HUES48 (cell line): ENCODE results near the gene NKD1.

Experiments
- H3K27ac ChIP-seq: one replicate; pipeline ENCODE4 v1.7.0; 2013; ENCODE audit warnings: low read depth, low read length, inconsistent platforms
- H3K27me3 ChIP-seq: 2 replicates; pipeline ENCODE4 v1.6.1; 2013; ENCODE audit warnings: mild to moderate bottlenecking, low read length; ENCODE audit not compliant: control insufficient read depth, insufficient read depth
- H3K36me3 ChIP-seq: 2 replicates; pipeline ENCODE4 v1.6.1; 2013; ENCODE audit warnings: low read length; ENCODE audit not compliant: control insufficient read depth, insufficient read depth
- H3K4me1 ChIP-seq: 2 replicates; pipeline ENCODE4 v1.6.1; 2013; ENCODE audit warnings: mild to moderate bottlenecking, low read length; ENCODE audit not compliant: control insufficient read depth, insufficient read depth
- H3K4me3 ChIP-seq: 2 replicates; pipeline ENCODE4 v1.5.1; 2013; ENCODE audit warnings: mild to moderate bottlenecking, low read depth, low read length
- H3K9ac ChIP-seq: 2 replicates; pipeline ENCODE4 v1.6.1; 2013; ENCODE audit warnings: mild to moderate bottlenecking, low read depth, low read length, moderate library complexity
- H3K9me3 ChIP-seq: 2 replicates; pipeline ENCODE4 v1.6.1; 2013; ENCODE audit warnings: low read length; ENCODE audit not compliant: control insufficient read depth, insufficient read depth

Gene NKD1

DNA sequence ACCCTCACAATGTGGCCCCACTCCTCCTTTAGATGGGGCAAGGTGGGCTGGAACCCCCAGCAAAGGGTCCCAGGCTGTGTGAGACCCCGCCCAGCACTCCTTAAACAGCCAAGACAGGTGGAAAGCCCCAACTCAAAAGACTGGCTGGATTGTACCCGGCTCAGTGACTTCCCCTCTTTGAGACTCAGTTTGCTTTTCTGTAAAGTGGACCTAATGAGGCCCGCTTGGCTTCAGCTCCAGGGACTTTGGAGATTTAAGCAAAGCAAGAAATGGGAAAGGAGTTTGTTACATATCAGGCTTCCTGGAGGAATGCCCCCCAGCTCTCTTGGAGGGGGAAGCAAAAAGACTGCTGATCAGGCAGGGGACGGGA, 93.6 kb downstream of the NKD1 start:
- Histone ChIP-seq H3K27ac (no peak overlapping the region), H3K9me3 (no peaks in the 10 kb centered on the region), H3K9ac (no peak overlapping the region), H3K36me3 (no peaks in the 10 kb centered on the region), H3K4me1 (peaks cover 6% of the 10 kb centered on the region), H3K4me3 (no peak overlapping the region), H3K27me3 (no peaks in the 10 kb centered on the region)

- Histone ChIP-seq H3K36me3 (no peaks in the 10 kb centered on the region), H3K4me1 (peaks cover 6% of the 10 kb centered on the region), H3K4me3 (no peak overlapping the region), H3K9me3 (no peaks in the 10 kb centered on the region), H3K27ac (no peak overlapping the region), H3K27me3 (no peaks in the 10 kb centered on the region), H3K9ac (no peak overlapping the region)
Measured at GRCh38 chr16:50642349-50642748, 94.2 kb downstream of the NKD1 start.

- H3K36me3 ChIP-seq, result no peaks in the 10 kb centered on the region
- H3K9ac ChIP-seq, result no peak overlapping the region
- H3K9me3 ChIP-seq, result no peaks in the 10 kb centered on the region
- no peak overlapping the region for H3K27ac ChIP-seq
- H3K4me3 ChIP-seq, result no peak overlapping the region
- H3K27me3 ChIP-seq, result no peaks in the 10 kb centered on the region
- H3K4me1 ChIP-seq, result peaks cover 6% of the 10 kb centered on the region
Measured at GRCh38 chr16:50643192-50643591, 95.0 kb downstream of the NKD1 start.

DNA sequence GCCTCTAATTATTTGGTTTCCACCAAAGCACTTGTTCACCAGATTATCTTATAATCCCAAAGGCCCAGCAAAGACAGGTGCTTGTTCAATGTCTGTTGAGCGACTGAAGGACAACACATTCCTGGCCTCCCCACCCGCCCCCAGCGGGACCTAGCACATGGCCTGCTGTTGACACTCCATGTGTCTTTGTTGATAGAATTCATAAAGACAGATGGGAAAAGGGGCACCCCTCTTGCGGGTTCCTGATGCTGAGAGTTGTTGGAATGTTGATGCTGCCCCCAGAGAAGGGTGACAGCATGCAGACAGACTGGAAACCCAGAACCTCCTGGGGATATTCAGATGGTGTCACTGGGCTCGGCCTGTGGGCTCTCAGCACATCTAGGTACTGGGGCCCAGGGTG, 96.0 kb downstream of the NKD1 start:
- H3K4me3 ChIP-seq, result no peak overlapping the region
- H3K36me3 ChIP-seq, result no peaks in the 10 kb centered on the region
- H3K27me3 ChIP-seq, result no peaks in the 10 kb centered on the region
- H3K4me1 ChIP-seq, result peaks cover 6% of the 10 kb centered on the region
- H3K9me3 ChIP-seq, result no peaks in the 10 kb centered on the region
- H3K27ac ChIP-seq, result no peak overlapping the region
- no peak overlapping the region for H3K9ac ChIP-seq

GRCh38 chr16:50644729-50645128, 96.5 kb downstream of the NKD1 start:
- no peaks in the 10 kb centered on the region for H3K36me3 ChIP-seq
- H3K9ac ChIP-seq, result no peak overlapping the region
- no peak overlapping the region for H3K4me3 ChIP-seq
- no peak overlapping the region for H3K27ac ChIP-seq
- no peaks in the 10 kb centered on the region for H3K27me3 ChIP-seq
- no peaks in the 10 kb centered on the region for H3K9me3 ChIP-seq
- H3K4me1 ChIP-seq, result peaks cover 6% of the 10 kb centered on the region

DNA sequence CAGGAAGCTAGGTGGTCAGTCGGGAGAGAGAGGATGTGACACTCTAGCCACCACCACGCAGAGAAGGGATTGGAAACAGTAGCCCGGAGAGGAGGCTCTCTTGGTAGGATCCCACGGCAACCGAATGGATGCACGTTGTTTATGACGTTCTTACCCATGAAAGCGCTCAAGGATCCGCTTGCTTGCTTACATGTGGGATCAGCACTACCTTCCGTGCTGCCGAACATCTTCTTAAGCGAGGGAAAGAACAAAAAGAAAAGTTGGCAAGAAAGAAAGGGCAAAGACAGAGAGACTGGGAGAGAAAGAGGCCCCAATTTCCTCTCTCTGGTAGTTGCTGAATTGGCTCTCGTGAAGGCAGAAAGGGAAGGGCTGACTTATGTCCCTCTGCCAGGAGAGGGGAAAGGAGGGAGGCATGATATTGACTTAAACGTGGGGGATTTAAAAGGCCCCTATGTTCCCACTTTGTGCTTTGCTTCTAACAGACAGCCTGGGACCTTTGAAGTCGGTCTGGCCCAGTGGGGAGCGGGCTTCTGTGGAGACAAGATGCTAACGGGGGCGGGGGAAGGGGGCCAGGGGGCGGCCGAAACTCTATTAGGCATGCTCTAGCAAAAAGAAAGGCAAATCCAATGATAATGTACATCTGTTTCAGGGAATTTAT, 97.5 kb downstream of the NKD1 start:
- Histone ChIP-seq H3K9me3 (no peaks in the 10 kb centered on the region), H3K4me1 (peaks cover 6% of the 10 kb centered on the region), H3K27me3 (no peaks in the 10 kb centered on the region), H3K36me3 (no peaks in the 10 kb centered on the region), H3K27ac (no peak overlapping the region), H3K9ac (no peak overlapping the region), H3K4me3 (no peak overlapping the region)

- H3K9ac ChIP-seq, result no peak overlapping the region
- no peak overlapping the region for H3K27ac ChIP-seq
- no peaks in the 10 kb centered on the region for H3K36me3 ChIP-seq
- H3K4me1 ChIP-seq, result peaks cover 6% of the 10 kb centered on the region
- H3K4me3 ChIP-seq, result no peak overlapping the region
- no peaks in the 10 kb centered on the region for H3K9me3 ChIP-seq
- H3K27me3 ChIP-seq, result no peaks in the 10 kb centered on the region
Measured at GRCh38 chr16:50646345-50646744, 98.1 kb downstream of the NKD1 start.

DNA sequence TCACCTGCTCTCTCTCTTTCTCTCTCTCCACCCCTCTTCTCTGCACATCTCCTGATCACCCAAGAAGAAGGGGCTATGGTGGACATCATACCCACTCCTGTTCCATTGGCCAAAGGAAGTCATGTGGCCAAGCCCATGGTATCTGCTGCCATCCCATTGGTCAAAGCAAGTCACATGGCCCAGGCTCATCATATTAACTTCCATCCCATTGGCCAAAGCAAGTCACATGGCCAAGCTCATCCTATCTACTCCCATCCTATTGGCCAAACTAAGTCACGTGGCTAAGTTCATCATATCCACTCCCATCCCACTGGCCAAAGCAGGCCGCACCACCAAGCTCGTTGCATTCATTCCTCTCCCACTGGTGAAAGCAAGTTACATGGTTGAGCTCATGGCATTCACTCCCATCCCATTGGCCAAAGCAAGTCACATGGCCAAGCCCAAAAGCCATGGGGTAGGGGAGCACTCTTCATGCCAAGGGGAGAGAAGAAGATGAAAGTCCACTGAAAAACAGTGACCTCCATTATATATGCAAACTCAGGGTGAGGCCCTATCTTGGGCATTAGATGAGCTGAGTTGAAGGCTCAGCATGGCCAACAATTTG, 103.7 kb downstream of the NKD1 start:
- Histone ChIP-seq H3K27me3 (no peaks in the 10 kb centered on the region), H3K9me3 (no peaks in the 10 kb centered on the region), H3K36me3 (no peaks in the 10 kb centered on the region), H3K4me3 (no peak overlapping the region), H3K27ac (no peak overlapping the region), H3K9ac (no peak overlapping the region), H3K4me1 (no peaks in the 10 kb centered on the region)

GRCh38 chr16:50652836-50653425, 104.7 kb downstream of the NKD1 start:
- H3K9me3 ChIP-seq, result no peaks in the 10 kb centered on the region
- H3K27me3 ChIP-seq, result no peaks in the 10 kb centered on the region
- H3K9ac ChIP-seq, result no peak overlapping the region
- H3K27ac ChIP-seq, result no peak overlapping the region
- H3K4me3 ChIP-seq, result no peak overlapping the region
- no peaks in the 10 kb centered on the region for H3K36me3 ChIP-seq
- H3K4me1 ChIP-seq, result no peaks in the 10 kb centered on the region

DNA sequence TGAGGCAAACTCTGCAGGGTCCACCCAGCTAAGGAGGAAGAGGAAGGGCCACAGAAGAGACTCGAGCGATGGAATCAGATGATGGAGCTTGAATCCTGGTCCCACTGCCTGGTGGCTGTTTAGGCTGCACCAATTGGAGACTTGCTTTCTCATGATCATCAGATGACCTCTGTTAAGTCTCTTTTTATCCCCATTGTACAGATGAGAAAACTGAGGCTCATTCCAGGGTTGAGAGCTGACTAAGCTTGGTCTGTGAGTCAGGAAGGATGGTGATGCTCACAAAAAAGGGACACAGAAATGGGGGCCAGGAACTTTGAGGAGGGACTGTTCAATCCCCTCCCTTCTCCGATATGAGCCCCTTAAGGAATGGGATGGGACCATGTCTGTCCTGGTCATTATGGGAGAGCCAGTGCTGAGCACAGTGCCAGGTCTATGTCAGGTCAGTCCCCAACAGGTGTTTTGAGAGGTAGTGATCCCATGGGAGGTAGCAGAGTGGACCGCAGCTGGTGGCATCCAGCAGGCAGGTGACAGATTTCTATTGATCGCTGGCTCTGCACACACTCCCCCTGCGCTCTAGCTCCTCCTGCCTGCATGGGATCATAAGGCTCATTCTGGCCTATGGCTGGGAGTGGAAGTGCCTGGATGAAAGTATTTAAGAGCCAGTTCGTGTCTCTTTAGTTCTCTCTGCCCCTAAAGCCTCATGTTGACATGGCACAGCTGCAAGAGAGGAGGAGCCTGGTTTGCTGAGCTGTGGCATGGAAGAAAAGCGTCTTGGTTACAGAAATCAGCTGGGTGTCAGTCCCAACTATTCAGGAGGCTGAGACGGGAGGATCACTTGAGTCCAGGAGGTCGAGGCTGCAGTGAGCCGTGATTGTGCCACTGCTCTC, 105.7 kb downstream of the NKD1 start:
- no peak overlapping the region for H3K9ac ChIP-seq
- H3K27me3 ChIP-seq, result no peaks in the 10 kb centered on the region
- H3K9me3 ChIP-seq, result no peaks in the 10 kb centered on the region
- H3K27ac ChIP-seq, result no peak overlapping the region
- no peaks in the 10 kb centered on the region for H3K36me3 ChIP-seq
- no peak overlapping the region for H3K4me3 ChIP-seq
- no peaks in the 10 kb centered on the region for H3K4me1 ChIP-seq

- no peaks in the 10 kb centered on the region for H3K36me3 ChIP-seq
- H3K4me3 ChIP-seq, result no peak overlapping the region
- H3K9ac ChIP-seq, result no peak overlapping the region
- no peaks in the 10 kb centered on the region for H3K4me1 ChIP-seq
- H3K27me3 ChIP-seq, result no peaks in the 10 kb centered on the region
- H3K27ac ChIP-seq, result no peak overlapping the region
- H3K9me3 ChIP-seq, result no peaks in the 10 kb centered on the region
Measured at GRCh38 chr16:50655558-50656055, 107.4 kb downstream of the NKD1 start.
